ENCODE results near the gene ELL2.

- no peak for TF ChIP-seq POLR2AphosphoS5 (IDR thresholded peaks at IDR 0.05; ENCODE audit: borderline replicate concordance, low read depth, low read length)
- TF ChIP-seq EZH2 (IDR thresholded peaks at IDR 0.05) = no peak
Measured at GRCh38 chr5:95900383-95900958, 61.2 kb downstream of the ELL2 start.
